Fibroblast of peridontal ligament (primary cell): ENCODE results near the gene EHBP1L1.
"Not testable (repeated sequence)": the region's sequence is repeated elsewhere in the genome, so short reads cannot be mapped to it uniquely, and the experiment has no call there.

ENCODE experiments used
- DNase-seq: peaks from one replicate; pipeline ENCODE4 v3.0.0-alpha.2; 2010; ENCODE audit errors: extremely low read depth

Gene EHBP1L1

GRCh38 chr11:65636108-65637031 is 60.5 kb downstream of the EHBP1L1 start:
- DNase-seq = no peak

- DNase-seq = no peak
Observed at GRCh38 chr11:65637032-65637557, 61.2 kb downstream of the EHBP1L1 start.

GRCh38 chr11:65637794-65638419 is 62.1 kb downstream of the EHBP1L1 start, which contains the start of gene SIPA1:
SIPA1 (plus strand) TSS chr11:65638101; CDS start chr11:65640922, 2,821 bp downstream.
- DNase-seq = peak; percentile 72

GRCh38 chr11:65639228-65639597 is 63.4 kb downstream of the EHBP1L1 start:
- not testable (repeated sequence) for DNase-seq

GRCh38 chr11:65639623-65640482 is 64.0 kb downstream of the EHBP1L1 start:
- no peak for DNase-seq

- no peak for DNase-seq
Observed at GRCh38 chr11:65640483-65641296, 64.8 kb downstream of the EHBP1L1 start.

- no peak for DNase-seq
Observed at GRCh38 chr11:65641297-65642013, 65.6 kb downstream of the EHBP1L1 start.
